Lower lobe of right lung (tissue), 2 donors: ENCODE results near the gene GSTP1. TPM values are rescaled to one million over a fixed set of nuclear protein-coding genes. Genes with fewer than 3 reads are reported as not detected.

Source experiments
- ATAC-seq, 2 donors: fragments of 200-7000 bp; cut with Tn5 transposase; one replicate each; pipeline ENCODE4 v1.9.1; 2020 to 2022; ENCODE audit warnings: mild to moderate bottlenecking in 2 of 2, moderate library complexity in 2 of 2
- DNase-seq: peaks from one replicate; pipeline ENCODE4 v3.0.0-alpha.2; 2020
- H3K27ac ChIP-seq: fragments of 200-600 bp; one replicate; pipeline ENCODE4 v1.8.0; 2022
- H3K27me3 ChIP-seq: fragments of 200-600 bp; one replicate; pipeline ENCODE4 v1.8.0; 2022; ENCODE audit warnings: low read depth
- H3K36me3 ChIP-seq: fragments of 200-600 bp; one replicate; pipeline ENCODE4 v1.8.0; 2022; ENCODE audit warnings: mild to moderate bottlenecking
- H3K4me1 ChIP-seq: fragments of 200-600 bp; one replicate; pipeline ENCODE4 v1.8.0; 2022
- H3K4me3 ChIP-seq: fragments of 200-600 bp; one replicate; pipeline ENCODE4 v1.8.0; 2022; ENCODE audit warnings: mild to moderate bottlenecking
- H3K9me3 ChIP-seq: fragments of 200-600 bp; one replicate; pipeline ENCODE4 v1.8.0; 2022
- intact Hi-C: fragments of 100-400 bp; cut with DNase I; formaldehyde crosslinking; loops from one replicate; pipeline ENCODE4 v1.11.0; 2022
- total RNA-seq: library from RNA; stranded (reverse); fragmentation: NEBNext Ultra II Directional; extraction: Animal tissue kit (Norgen Biotek cat#: 25700); gene quantifications from one replicate; pipeline ENCODE4 v1.2.1, GENCODE V29; 2021
- TF ChIP-seq, protein P1 (sequence below): fragments of 200-600 bp; IDR thresholded peaks from one replicate; pipeline ENCODE4 v1.8.0; 2022; ENCODE audit warnings: antibody characterized with exemption, mild to moderate bottlenecking
- donor health status: DM: no; HTN: yes; CAD: no; lungs with severe emphysema.

The GSTP1 gene
- total RNA-seq, 1 donor from 2014 or later, result 677 TPM

DNA sequence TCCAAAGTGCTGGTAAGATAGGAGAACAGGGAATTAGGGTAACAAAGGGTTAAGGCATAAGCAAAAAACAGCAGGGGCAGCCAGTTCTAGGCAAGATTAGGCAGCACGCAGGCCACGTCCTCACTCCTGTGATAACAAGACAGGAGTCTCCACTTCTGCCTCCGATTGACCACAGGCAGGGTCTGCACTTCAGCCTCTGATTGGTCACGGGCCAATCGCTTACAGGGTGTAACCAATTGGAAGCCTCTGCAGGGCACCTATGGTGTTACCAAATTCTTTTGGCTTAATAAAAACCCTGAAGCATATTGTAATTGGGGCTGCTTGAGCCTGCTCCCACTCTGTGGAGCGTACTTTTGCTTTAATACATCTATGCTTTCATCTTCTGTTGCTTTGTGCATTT lies 12.2 kb upstream of the GSTP1 start:
- no peak overlapping the region for H3K27ac ChIP-seq
- H3K36me3 ChIP-seq, result no peaks in the 10 kb centered on the region
- intact Hi-C loops, result no loop called here
- no peak for DNase-seq
- no peaks in the 10 kb centered on the region for H3K4me1 ChIP-seq
- TF ChIP-seq, protein P1, sequence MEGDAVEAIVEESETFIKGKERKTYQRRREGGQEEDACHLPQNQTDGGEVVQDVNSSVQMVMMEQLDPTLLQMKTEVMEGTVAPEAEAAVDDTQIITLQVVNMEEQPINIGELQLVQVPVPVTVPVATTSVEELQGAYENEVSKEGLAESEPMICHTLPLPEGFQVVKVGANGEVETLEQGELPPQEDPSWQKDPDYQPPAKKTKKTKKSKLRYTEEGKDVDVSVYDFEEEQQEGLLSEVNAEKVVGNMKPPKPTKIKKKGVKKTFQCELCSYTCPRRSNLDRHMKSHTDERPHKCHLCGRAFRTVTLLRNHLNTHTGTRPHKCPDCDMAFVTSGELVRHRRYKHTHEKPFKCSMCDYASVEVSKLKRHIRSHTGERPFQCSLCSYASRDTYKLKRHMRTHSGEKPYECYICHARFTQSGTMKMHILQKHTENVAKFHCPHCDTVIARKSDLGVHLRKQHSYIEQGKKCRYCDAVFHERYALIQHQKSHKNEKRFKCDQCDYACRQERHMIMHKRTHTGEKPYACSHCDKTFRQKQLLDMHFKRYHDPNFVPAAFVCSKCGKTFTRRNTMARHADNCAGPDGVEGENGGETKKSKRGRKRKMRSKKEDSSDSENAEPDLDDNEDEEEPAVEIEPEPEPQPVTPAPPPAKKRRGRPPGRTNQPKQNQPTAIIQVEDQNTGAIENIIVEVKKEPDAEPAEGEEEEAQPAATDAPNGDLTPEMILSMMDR, result no peak
- H3K4me3 ChIP-seq, result no peak overlapping the region
- H3K27me3 ChIP-seq, result peaks cover 5% of the 10 kb centered on the region
- no peak for ATAC-seq
- no peaks in the 10 kb centered on the region for H3K9me3 ChIP-seq

DNA sequence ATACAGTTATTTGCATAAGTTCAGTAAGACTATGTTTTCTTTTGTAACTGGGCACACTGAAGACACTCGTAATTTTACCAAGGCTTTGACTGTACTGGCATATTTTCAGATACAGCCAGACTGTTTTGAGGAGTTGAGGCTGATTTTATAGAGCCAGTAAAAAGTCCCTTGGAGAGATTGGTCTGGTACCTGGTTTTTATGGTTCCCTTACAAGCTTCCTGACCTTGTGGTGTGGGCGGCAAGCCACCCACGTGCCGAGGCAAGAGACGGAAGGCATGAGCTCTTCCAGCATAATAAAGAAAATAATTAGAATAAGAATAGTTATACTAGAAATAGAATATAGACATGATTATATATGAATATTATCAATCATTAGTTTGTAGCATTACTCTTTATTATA lies 11.3 kb upstream of the GSTP1 start:
- no peak overlapping the region for H3K27ac ChIP-seq
- no peaks in the 10 kb centered on the region for H3K9me3 ChIP-seq
- H3K27me3 ChIP-seq, result peaks cover 8% of the 10 kb centered on the region
- no peak for DNase-seq
- no peak overlapping the region for H3K4me3 ChIP-seq
- no peak for ATAC-seq
- no peaks in the 10 kb centered on the region for H3K4me1 ChIP-seq
- TF ChIP-seq, protein P1, result no peak
- no peaks in the 10 kb centered on the region for H3K36me3 ChIP-seq
- intact Hi-C loops, result no loop called here

DNA sequence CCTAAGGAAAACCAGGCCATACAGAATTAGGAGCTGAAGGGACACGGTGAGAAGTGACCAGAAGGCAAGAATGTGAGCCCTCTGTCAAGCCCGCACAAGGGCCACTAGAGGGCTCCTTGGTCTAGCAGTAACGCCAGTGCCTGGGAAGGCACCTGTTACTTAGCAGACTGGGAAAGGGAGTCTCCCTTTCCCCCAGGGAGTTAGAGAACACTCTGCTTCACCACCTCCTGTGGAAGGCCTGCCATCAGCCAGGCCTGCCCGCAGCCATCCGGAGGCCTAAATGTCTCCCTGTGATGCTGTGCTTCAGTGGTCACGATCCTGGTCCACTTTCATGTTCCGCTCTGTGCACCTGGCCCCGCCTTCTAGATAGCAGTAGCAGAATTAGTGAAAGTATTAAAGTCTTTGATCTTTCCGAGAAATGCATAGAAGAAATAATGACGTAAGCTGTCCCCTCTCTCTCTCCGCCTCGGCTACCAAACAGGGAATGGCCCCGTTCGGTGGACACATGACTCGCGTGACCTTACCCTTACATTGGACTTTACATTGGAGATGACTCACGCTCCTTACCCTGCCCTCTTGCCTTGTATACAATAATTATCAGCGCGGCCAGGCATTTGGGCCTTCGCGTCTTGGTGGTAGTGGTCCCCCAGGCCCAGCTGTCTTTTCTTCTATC lies 10.7 kb upstream of the GSTP1 start:
- H3K4me1 ChIP-seq, result no peaks in the 10 kb centered on the region
- no peak overlapping the region for H3K27ac ChIP-seq
- H3K27me3 ChIP-seq, result peaks cover 8% of the 10 kb centered on the region
- intact Hi-C loops, result no loop called here
- ATAC-seq (peak; percentile 55 to 68), DNase-seq (peak; percentile 79)
- H3K36me3 ChIP-seq, result no peaks in the 10 kb centered on the region
- no peaks in the 10 kb centered on the region for H3K9me3 ChIP-seq
- TF ChIP-seq, protein P1, result peak; percentile 83
- H3K4me3 ChIP-seq, result no peak overlapping the region

DNA sequence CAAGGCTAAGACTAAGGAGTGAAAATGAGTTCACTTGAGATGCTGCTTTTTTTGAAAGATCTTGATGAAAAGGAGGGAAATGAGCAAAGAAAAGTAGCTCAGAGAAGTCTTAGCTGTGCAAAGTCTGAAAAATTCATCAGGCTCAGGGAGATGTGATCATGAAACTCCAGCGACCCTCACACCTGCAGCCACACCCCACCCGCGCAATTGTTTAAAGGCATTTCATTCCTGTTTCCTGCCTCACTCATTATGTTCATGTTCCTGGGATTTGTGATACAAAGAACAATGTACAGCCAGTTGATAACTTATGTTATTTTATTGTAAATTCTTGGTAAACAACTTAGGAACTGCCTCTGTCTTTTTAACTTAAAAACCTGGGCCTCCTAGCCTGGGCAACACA lies 8.7 kb upstream of the GSTP1 start:
- intact Hi-C loops, result no loop called here
- Histone ChIP-seq H3K4me3 (no peak overlapping the region), H3K4me1 (peaks cover 9% of the 10 kb centered on the region)

DNA sequence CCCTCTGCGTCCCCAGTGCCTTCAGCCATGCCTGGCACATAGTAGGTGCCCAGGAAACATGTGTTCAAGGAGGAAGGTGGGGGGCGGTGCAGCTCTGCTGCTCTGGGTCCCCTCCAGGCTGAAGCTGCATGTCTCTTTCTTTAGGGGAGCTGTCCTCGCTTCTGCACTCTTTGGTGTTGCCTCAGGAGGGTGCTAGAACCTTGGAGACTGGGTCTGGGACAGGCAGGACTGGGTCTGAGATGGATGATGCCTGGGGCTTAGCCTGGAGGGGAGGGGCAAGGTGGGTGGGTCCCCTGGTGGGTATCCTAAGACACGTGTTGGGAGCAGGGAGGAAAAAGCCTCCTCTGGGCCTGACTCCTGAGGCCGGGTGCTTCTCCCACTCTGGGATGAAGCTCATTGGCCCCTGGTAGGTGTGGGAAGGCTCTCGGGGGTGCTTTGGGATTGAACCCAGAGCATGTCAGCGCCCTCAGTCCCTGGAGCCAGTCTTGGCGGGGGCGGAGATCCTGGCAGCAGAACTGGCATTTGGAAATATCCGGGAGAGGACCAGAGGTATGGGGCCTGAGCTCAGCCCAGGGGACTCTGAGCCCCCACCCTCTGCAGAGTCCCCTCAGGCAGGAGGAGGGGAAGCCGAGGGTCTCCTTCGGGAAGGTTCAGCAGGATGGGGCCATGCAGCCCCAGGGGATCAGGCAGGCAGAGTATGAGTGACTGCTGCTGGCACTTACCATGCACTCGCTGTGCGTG lies 6.7 kb upstream of the GSTP1 start:
- Histone ChIP-seq H3K27ac (no peak overlapping the region), H3K36me3 (no peaks in the 10 kb centered on the region), H3K9me3 (no peaks in the 10 kb centered on the region), H3K4me3 (no peak overlapping the region), H3K27me3 (peaks cover 13% of the 10 kb centered on the region), H3K4me1 (peaks cover 14% of the 10 kb centered on the region)
- ATAC-seq (peak in 1 of 2 donors; percentile 23), DNase-seq (no peak)
- TF ChIP-seq, protein P1, result no peak
- intact Hi-C loops, result no loop called here

More for the DNA sequence above, 8.7 kb upstream of the GSTP1 start:
- H3K9me3 ChIP-seq, result no peaks in the 10 kb centered on the region
- DNase-seq, result no peak
- no peak overlapping the region for H3K27ac ChIP-seq
- no peak for ATAC-seq
- H3K27me3 ChIP-seq, result peaks cover 13% of the 10 kb centered on the region
- no peaks in the 10 kb centered on the region for H3K36me3 ChIP-seq
- TF ChIP-seq, protein P1, result no peak
